ENCODE results near the gene EFCAB12.

GRCh38 chr3:129389572-129389937 is 38.9 kb downstream of the EFCAB12 start:
- no peak for TF ChIP-seq CTCF (IDR thresholded peaks at IDR 0.05 in 4 of 5, conservative IDR thresholded peaks at IDR 0.05 in 1 of 5)
- TF ChIP-seq POLR2A (IDR thresholded peaks at IDR 0.05), result no peak

Measured in gastrocnemius medialis (tissue), 4 donors.